ENCODE measurements around the gene FSIP1. TPM values are rescaled to one million over a fixed set of nuclear protein-coding genes. Genes with fewer than 3 reads are reported as not detected.

Gene FSIP1
- total RNA-seq, 4 donors from 2014 or later = 0.94 to 3.2 (median 2.0) TPM

DNA sequence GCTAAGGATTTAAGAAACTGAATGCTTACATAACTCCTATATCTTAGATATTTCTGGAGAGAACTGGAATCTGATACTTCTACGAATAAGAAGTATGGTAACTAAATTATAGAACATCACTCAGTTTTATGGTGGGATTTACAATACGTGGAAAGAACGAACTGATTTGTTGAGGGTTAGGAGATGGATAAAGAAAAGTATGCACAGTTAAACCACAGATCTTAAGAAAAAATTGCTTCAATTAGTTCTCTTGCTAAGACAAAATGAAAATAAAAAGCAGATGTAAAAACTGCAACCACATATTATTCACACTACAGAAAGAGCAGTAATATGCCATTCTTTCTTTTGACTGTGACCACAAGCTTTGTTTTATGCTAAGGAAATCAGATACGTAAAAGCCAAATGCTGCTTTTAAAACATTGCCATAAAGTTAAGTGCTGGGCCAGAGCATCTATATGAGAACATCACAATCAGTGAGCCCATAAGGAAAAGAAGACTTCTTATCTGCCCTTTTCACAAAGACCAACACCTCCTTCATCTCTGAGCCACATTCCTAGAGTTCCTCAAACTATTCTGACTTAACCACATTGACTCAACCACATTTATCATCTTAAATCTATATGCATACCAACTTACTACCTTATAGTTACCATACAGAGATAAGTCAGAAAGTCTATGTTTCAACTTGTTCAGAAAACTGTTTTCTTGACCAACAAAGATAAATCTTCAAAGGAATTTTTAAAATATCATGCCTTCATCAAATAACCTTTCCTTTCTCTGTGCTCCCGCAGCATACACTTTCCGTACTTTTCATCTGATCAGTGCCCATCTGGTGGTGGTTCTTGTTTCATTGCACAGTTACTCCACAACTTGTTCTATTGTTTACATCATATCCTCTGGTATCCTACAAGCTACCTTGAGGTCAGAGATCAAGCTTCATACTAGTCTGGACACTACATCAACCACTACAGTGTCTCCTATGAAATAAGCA is 61.7 kb downstream of the FSIP1 start:
- ATAC-seq = no peak
- H3K27me3 ChIP-seq = no peaks in the 10 kb centered on the region
- 58 to 74% methylated on average over 6 of the region's 6 CpGs for WGBS, 2 donors (ENCODE audit: low coverage in 1 of 2)
- peaks cover 0 to 21% (median 0%) of the 10 kb centered on the region in 3 donors for H3K4me1 ChIP-seq
- no peak for TF ChIP-seq POLR2A (IDR thresholded peaks at IDR 0.05)
- no peak for TF ChIP-seq POLR2AphosphoS5 (IDR thresholded peaks at IDR 0.05)
- no peak for TF ChIP-seq EP300 (IDR thresholded peaks at IDR 0.05)
- TF ChIP-seq, protein P1, sequence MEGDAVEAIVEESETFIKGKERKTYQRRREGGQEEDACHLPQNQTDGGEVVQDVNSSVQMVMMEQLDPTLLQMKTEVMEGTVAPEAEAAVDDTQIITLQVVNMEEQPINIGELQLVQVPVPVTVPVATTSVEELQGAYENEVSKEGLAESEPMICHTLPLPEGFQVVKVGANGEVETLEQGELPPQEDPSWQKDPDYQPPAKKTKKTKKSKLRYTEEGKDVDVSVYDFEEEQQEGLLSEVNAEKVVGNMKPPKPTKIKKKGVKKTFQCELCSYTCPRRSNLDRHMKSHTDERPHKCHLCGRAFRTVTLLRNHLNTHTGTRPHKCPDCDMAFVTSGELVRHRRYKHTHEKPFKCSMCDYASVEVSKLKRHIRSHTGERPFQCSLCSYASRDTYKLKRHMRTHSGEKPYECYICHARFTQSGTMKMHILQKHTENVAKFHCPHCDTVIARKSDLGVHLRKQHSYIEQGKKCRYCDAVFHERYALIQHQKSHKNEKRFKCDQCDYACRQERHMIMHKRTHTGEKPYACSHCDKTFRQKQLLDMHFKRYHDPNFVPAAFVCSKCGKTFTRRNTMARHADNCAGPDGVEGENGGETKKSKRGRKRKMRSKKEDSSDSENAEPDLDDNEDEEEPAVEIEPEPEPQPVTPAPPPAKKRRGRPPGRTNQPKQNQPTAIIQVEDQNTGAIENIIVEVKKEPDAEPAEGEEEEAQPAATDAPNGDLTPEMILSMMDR (IDR thresholded peaks at IDR 0.05) = no peak
- no peaks in the 10 kb centered on the region for H3K36me3 ChIP-seq
- no peaks in the 10 kb centered on the region for H3K9me3 ChIP-seq
- no peak overlapping the region for H3K4me3 ChIP-seq
- H3K27ac ChIP-seq = no peak overlapping the region

DNA sequence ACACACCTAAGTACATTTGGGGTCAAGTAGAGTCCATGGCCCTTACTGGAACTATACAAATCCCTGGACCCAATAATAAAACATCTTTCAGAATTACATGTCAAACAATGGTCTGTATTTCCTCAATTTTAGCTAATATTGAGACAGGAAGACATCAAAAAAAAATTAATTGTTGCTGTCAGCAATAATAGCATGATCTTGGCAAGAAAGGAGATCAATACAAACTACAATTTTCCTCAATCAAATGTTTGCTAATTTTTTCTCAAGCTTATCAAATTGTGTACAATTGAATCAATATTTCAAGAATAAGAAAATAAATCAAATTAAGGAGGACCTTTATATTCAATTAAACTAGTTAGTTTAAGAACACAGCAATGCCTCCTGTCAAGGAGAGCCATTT is 62.6 kb downstream of the FSIP1 start:
- ATAC-seq = no peak
- TF ChIP-seq EP300 (IDR thresholded peaks at IDR 0.05) = no peak
- TF ChIP-seq, protein P1 (IDR thresholded peaks at IDR 0.05) = no peak
- no peak for TF ChIP-seq POLR2A (IDR thresholded peaks at IDR 0.05)
- TF ChIP-seq POLR2AphosphoS5 (IDR thresholded peaks at IDR 0.05) = no peak

DNA sequence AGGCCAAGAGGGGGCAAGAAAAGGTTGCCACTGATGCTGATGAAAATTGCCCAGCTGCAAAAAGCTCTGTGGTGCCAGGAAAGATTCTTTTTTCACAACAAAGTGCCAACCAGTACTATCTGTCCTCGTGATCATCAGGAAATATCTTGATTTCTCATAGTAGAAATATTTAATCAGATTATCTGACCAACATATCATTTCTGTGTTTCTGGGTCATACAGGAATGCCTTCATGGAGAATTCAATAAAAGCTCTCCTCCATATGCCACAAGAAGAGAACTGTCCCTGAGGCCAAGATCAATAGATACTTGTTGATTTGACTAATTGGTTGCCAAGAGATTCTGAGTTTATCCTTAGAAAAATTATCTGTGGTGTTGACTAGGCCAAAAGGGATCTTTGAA is 63.5 kb downstream of the FSIP1 start:
- Histone ChIP-seq H3K4me3 (no peak overlapping the region), H3K4me1 (peaks cover 0 to 21% (median 0%) of the 10 kb centered on the region in 3 donors), H3K9me3 (no peaks in the 10 kb centered on the region), H3K27me3 (no peaks in the 10 kb centered on the region), H3K27ac (no peak overlapping the region), H3K36me3 (no peaks in the 10 kb centered on the region)
- WGBS, 2 donors (ENCODE audit: low coverage in 1 of 2) = 91 to 100% methylated on average over 1 of the region's 1 CpG
- no peak for ATAC-seq
- TF ChIP-seq, protein P1 (IDR thresholded peaks at IDR 0.05) = no peak
- TF ChIP-seq EP300 (IDR thresholded peaks at IDR 0.05) (no peak), POLR2AphosphoS5 (IDR thresholded peaks at IDR 0.05) (no peak), POLR2A (IDR thresholded peaks at IDR 0.05) (no peak)

More for the DNA sequence above, 62.6 kb downstream of the FSIP1 start:
- Histone ChIP-seq H3K36me3 (no peaks in the 10 kb centered on the region), H3K27me3 (no peaks in the 10 kb centered on the region), H3K4me3 (no peak overlapping the region), H3K4me1 (peaks cover 0 to 21% (median 0%) of the 10 kb centered on the region in 3 donors), H3K27ac (no peak overlapping the region), H3K9me3 (no peaks in the 10 kb centered on the region)

GRCh38 chr15:39717134-39717533 is 65.5 kb downstream of the FSIP1 start:
- Histone ChIP-seq H3K36me3 (no peaks in the 10 kb centered on the region), H3K27me3 (no peaks in the 10 kb centered on the region), H3K9me3 (no peaks in the 10 kb centered on the region), H3K4me3 (no peak overlapping the region), H3K27ac (no peak overlapping the region), H3K4me1 (peaks cover 0 to 17% (median 0%) of the 10 kb centered on the region in 3 donors)
- TF ChIP-seq POLR2A (IDR thresholded peaks at IDR 0.05) (no peak), POLR2AphosphoS5 (IDR thresholded peaks at IDR 0.05) (no peak), EP300 (IDR thresholded peaks at IDR 0.05) (no peak)
- TF ChIP-seq, protein P1 (IDR thresholded peaks at IDR 0.05) = no peak
- no peak for ATAC-seq
- WGBS, 2 donors (ENCODE audit: low coverage in 1 of 2) = 100% methylated on average over 1 of the region's 1 CpG

DNA sequence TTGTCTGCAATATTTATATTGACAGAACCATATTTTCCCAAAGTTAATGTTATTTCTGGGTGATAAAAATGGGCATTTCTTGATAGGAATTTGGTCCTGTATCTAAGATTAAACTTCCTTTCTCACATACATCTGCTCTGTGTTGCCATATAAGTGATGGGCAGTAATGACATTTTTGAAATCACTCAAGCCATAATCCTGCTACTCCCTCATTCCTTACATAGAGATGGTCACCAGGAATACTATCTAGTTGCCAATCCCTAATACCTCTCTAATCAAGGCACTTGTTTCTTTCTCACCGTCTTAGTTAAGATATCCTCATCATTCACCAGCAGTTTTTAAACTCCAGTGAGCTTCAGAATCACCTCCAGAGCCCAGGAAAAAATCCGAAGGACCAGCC is 68.4 kb downstream of the FSIP1 start:
- no peaks in the 10 kb centered on the region for H3K36me3 ChIP-seq
- no peak for ATAC-seq
- no peaks in the 10 kb centered on the region for H3K27me3 ChIP-seq
- TF ChIP-seq EP300 (IDR thresholded peaks at IDR 0.05) = no peak
- no peak for TF ChIP-seq POLR2A (IDR thresholded peaks at IDR 0.05)
- TF ChIP-seq, protein P1 (IDR thresholded peaks at IDR 0.05) = no peak
- no peak for TF ChIP-seq POLR2AphosphoS5 (IDR thresholded peaks at IDR 0.05)
- 50 to 83% methylated on average over 1 to 2 of the region's 2 CpGs for WGBS, 2 donors (ENCODE audit: low coverage in 1 of 2)
- no peak overlapping the region for H3K4me3 ChIP-seq
- H3K4me1 ChIP-seq = no peaks in the 10 kb centered on the region
- no peak overlapping the region for H3K27ac ChIP-seq
- H3K9me3 ChIP-seq = no peaks in the 10 kb centered on the region

All from gastroesophageal sphincter (tissue), 4 donors.